Panc1 (cell line): Measurements from ENCODE around the gene PALD1. TPM values are rescaled to one million over a fixed set of nuclear protein-coding genes. Genes with fewer than 3 reads are reported as not detected.

Source experiments
- ATAC-seq: fragments of 200-7000 bp; cut with Tn5 transposase; 2 replicates; pipeline ENCODE4 v1.9.1; 2020; ENCODE audit warnings: mild to moderate bottlenecking, moderate library complexity
- BruUV-seq: library from RNA; stranded (reverse); fragments of 400-500 nt; replicated peaks from 2 replicates; lab custom pipeline; 2021; lab: Mats Ljungman, UMichigan
- CTCF ChIA-PET: fragments of 300-600 bp; sonication (Branson Sonifier 250); formaldehyde crosslinking; loops from one replicate; lab custom pipeline; 2022; ENCODE audit warnings: antibody characterized with exemption; lab: Charles Lee
- POLR2A ChIA-PET: fragments of 300-600 bp; sonication (Branson Sonifier 250); formaldehyde crosslinking; loops from one replicate; lab custom pipeline; 2022; ENCODE audit warnings: antibody characterized with exemption; lab: Charles Lee
- DNase-seq: peaks from one replicate; pipeline ENCODE4 v3.0.0-alpha.2; 2010; ENCODE audit warnings: low read depth, low spot score
- H3K27ac ChIP-seq: 2 replicates; pipeline ENCODE4 v1.5.1; 2011; ENCODE audit warnings: mild to moderate bottlenecking, low read length, inconsistent platforms
- H3K27me3 ChIP-seq: fragments of 200-500 bp; sonication (Bioruptor generic); 2 replicates; pipeline ENCODE4 v1.6.0; 2014; ENCODE audit warnings: low read length, inconsistent platforms; ENCODE audit not compliant: control insufficient read depth, insufficient read depth
- H3K36me3 ChIP-seq: fragments of 200-500 bp; sonication (Bioruptor generic); 2 replicates; pipeline ENCODE4 v1.5.1; 2014; ENCODE audit warnings: inconsistent platforms, mild to moderate bottlenecking, low read length, moderate library complexity; ENCODE audit not compliant: control insufficient read depth, insufficient read depth
- H3K4me1 ChIP-seq: 2 replicates; pipeline ENCODE4 v1.5.1; 2011; ENCODE audit warnings: inconsistent platforms, mild to moderate bottlenecking, low read length, moderate library complexity; ENCODE audit not compliant: control insufficient read depth, insufficient read depth
- H3K4me3 ChIP-seq, 2 experiments: 2 replicates each; pipeline ENCODE4 v1.5.1; 2011 to 2012; ENCODE audit warnings: low read depth in 2 of 2, low read length in 2 of 2, mild to moderate bottlenecking in 2 of 2, inconsistent platforms in 1 of 2, moderate library complexity in 1 of 2
- H3K9me3 ChIP-seq: fragments of 200-500 bp; sonication (Bioruptor generic); 2 replicates; pipeline ENCODE4 v1.5.1; 2014; ENCODE audit warnings: low read depth, mild to moderate bottlenecking, inconsistent platforms, low read length, moderate library complexity; ENCODE audit not compliant: control insufficient read depth, insufficient read depth
- POLR2AphosphoS5 ChIP-seq: IDR thresholded peaks from 2 replicates; pipeline ENCODE4 v1.6.1; 2012; ENCODE audit warnings: mild to moderate bottlenecking, low read depth, low read length, moderate library complexity
- REST ChIP-seq, 2 experiments: IDR thresholded peaks; 2 replicates each; pipeline ENCODE4 v1.6.1; 2011 to 2012; ENCODE audit warnings: low read depth in 2 of 2, control low read depth in 1 of 2, low read length in 1 of 2, mild to moderate bottlenecking in 1 of 2, moderate library complexity in 1 of 2; ENCODE audit not compliant: insufficient read depth in 1 of 2
- SIN3A ChIP-seq: IDR thresholded peaks from 2 replicates; pipeline ENCODE4 v1.6.1; 2012; ENCODE audit warnings: low read depth, mild to moderate bottlenecking, low read length, moderate library complexity, borderline replicate concordance; ENCODE audit not compliant: insufficient read depth
- TCF7L2 ChIP-seq: IDR thresholded peaks from 2 replicates; pipeline ENCODE4 v1.6.1; 2011; ENCODE audit warnings: mild to moderate bottlenecking, low read depth, low read length, inconsistent platforms
- in situ Hi-C: cut with HindIII; loops from 2 replicates; pipeline ENCODE4 v1.10.0; 2016; ENCODE audit warnings: low sequenced_read_pairs, low pct_unique_long_range_greater_than_20kb
- intact Hi-C: fragments of 100-400 bp; cut with micrococcal nuclease; formaldehyde crosslinking; loops from one replicate; pipeline ENCODE4 v1.10.0; 2022; ENCODE audit not compliant: unreplicated experiment
- total RNA-seq: library from RNA; stranded (reverse); gene quantifications from one replicate; pipeline ENCODE4 v1.2.1, GENCODE V29; 2021; ENCODE audit not compliant: unreplicated experiment
- TF ChIP-seq, protein P1 (sequence below): fragments of 450-650 bp; IDR thresholded peaks from 2 replicates; pipeline ENCODE4 v1.5.1; 2017; ENCODE audit warnings: mild to moderate bottlenecking

Gene PALD1
- total RNA-seq, 1 experiment from 2014 or later = 3.0 TPM

DNA sequence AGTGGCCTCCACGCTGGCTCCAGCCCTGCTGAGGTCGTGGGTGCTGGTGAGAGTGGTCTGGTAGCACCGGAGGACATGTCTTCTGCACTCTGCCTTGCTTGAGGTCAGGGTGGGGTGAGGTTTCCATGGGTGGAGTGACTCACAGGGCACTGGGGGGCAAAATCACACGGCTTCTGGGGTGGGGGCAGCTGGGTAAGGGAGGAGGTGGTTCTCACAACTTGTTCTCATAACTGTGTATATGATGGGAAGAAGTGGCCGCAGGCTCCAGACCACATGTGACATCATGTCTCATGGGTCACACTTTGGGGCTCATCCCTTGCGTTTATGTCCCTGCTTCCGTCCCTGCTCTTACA is 124.9 kb downstream of the PALD1 start:
- intact Hi-C loops = no loop called here
- no peaks in the 10 kb centered on the region for H3K36me3 ChIP-seq
- DNase-seq (no peak), ATAC-seq (no peak)
- no peak overlapping the region for H3K27ac ChIP-seq
- no peaks in the 10 kb centered on the region for H3K4me1 ChIP-seq
- H3K4me3 ChIP-seq = no peak overlapping the region
- BruUV-seq = no TSS peak
- CTCF ChIA-PET = no interaction called here
- no peaks in the 10 kb centered on the region for H3K27me3 ChIP-seq
- H3K9me3 ChIP-seq = no peaks in the 10 kb centered on the region
- in situ Hi-C loops = no loop called here
- POLR2A ChIA-PET = no interaction called here
- TF ChIP-seq REST (IDR thresholded peaks at IDR 0.05; ENCODE audit: insufficient read depth in 1 of 2, low read depth in 2 of 2, low read length in 1 of 2) = no peak
- TF ChIP-seq, protein P1, sequence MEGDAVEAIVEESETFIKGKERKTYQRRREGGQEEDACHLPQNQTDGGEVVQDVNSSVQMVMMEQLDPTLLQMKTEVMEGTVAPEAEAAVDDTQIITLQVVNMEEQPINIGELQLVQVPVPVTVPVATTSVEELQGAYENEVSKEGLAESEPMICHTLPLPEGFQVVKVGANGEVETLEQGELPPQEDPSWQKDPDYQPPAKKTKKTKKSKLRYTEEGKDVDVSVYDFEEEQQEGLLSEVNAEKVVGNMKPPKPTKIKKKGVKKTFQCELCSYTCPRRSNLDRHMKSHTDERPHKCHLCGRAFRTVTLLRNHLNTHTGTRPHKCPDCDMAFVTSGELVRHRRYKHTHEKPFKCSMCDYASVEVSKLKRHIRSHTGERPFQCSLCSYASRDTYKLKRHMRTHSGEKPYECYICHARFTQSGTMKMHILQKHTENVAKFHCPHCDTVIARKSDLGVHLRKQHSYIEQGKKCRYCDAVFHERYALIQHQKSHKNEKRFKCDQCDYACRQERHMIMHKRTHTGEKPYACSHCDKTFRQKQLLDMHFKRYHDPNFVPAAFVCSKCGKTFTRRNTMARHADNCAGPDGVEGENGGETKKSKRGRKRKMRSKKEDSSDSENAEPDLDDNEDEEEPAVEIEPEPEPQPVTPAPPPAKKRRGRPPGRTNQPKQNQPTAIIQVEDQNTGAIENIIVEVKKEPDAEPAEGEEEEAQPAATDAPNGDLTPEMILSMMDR = no peak
- TF ChIP-seq TCF7L2 = no peak
- no peak for TF ChIP-seq POLR2AphosphoS5

- Histone ChIP-seq H3K36me3 (no peaks in the 10 kb centered on the region), H3K9me3 (no peaks in the 10 kb centered on the region), H3K27me3 (no peaks in the 10 kb centered on the region), H3K4me3 (no peak overlapping the region), H3K27ac (no peak overlapping the region), H3K4me1 (no peaks in the 10 kb centered on the region)
- TF ChIP-seq POLR2AphosphoS5 (no peak), SIN3A (no peak), TCF7L2 (no peak), REST (IDR thresholded peaks at IDR 0.05; ENCODE audit: insufficient read depth in 1 of 2, low read depth in 2 of 2, low read length in 1 of 2) (no peak)
- TF ChIP-seq, protein P1 = no peak
- intact Hi-C loops = no loop called here
- POLR2A ChIA-PET = no interaction called here
- in situ Hi-C loops = no loop called here
- ATAC-seq (no peak), DNase-seq (no peak)
- BruUV-seq = no TSS peak
- CTCF ChIA-PET = no interaction called here
These were observed 125.5 kb downstream of the PALD1 start for GRCh38 chr10:70604106-70604505.
